SIG-M5 (cell line): ENCODE measurements around the gene ACTR1A.
"Not testable (repeated sequence)": the region's sequence is repeated elsewhere in the genome, so short reads cannot be mapped to it uniquely, and the experiment has no call there.

Source experiments
- DNase-seq: peaks from one replicate; lab custom pipeline; 2025; lab: John Stamatoyannopoulos, UW

ACTR1A gene

GRCh38 chr10:102514487-102515311 lies 12.2 kb upstream of the ACTR1A start:
- no peak for DNase-seq

- no peak for DNase-seq
Observed at GRCh38 chr10:102511583-102512274, 9.2 kb upstream of the ACTR1A start.

GRCh38 chr10:102509387-102509786 lies 6.9 kb upstream of the ACTR1A start:
- DNase-seq, result no peak

GRCh38 chr10:102508506-102508905 lies 6.0 kb upstream of the ACTR1A start:
- DNase-seq, result no peak

DNA sequence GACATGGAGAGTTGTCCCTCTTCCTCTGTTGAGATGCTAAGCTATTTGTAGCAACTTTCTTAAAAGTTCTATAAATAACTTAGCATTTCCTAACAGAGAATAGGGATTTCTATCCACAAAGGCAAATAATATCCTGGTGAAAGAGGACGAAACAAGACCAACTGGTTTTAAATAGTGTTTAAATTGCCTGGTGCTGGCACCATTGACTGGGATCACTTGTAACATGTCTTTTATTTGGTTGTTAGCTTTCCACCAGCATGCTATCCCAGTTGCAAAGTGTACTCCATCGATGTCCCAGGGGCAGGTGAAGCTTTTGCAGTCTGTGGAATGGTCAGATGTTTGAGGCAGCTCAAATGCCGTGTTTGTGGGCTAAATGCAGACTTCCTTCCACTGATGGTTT lies 5.0 kb upstream of the ACTR1A start:
- no peak for DNase-seq

DNA sequence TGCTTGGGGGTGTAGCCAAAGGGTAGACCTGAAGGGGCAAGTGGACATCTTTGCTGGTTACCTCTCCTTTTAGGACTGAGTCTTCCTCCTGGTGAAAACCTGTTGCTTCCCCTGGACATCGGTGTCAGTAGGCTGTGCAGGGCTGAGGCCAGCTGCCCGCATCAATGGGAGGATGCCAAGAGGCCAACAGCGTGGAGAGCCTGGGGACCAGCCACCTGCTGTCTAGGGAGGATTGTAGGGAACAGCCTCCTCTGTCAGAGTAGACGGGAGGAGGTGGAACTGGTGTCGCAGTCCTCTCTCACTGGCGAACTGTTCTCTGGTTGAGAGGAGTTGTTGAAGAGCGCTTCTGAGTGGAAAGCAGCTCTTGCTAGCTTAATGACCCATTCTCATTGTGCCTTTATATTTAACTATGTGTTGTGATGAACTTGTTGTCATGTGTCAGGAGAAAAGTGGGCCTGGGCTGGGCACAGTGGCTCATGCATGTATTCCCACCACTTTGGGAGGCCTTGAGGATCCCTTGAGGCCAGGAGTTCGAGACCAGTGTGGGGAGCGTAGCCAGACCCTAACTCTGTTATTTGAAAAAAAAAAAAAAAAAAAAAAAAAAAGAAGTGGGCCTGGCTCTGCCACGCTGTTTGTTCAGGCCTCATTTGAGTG lies 3.1 kb upstream of the ACTR1A start:
- no peak for DNase-seq

- DNase-seq, result no peak
Observed at GRCh38 chr10:102504976-102505300, 2.4 kb upstream of the ACTR1A start.

- DNase-seq, result no peak
Observed at GRCh38 chr10:102504179-102504975, 1.9 kb upstream of the ACTR1A start.

- peak; percentile 84 for DNase-seq
Observed at GRCh38 chr10:102503264-102504178, 1.0 kb upstream of the ACTR1A start, which contains the start of gene SUFU. Gene SUFU (plus strand): TSS chr10:102503972. CDS start chr10:102504153, 181 bp downstream.

DNA sequence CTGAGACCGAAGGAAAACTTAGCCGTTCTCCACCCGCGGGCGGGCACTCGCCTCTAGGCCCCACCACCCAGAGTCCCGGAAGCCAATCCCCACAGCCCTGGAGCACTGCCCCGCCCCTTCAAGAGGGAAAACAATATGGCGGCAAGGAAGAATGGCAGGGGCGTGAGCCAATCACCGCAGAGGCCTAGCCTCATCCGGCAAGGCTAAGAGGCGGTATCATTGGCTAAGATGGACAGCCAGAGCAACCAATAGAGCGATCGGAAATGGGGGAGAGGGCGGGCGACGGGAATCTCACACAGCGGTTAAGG lies 529 bp downstream of the ACTR1A start:
- peak; percentile 81 for DNase-seq

- no peak for DNase-seq
Observed at GRCh38 chr10:102501201-102502028, 1.1 kb downstream of the ACTR1A start.

DNA sequence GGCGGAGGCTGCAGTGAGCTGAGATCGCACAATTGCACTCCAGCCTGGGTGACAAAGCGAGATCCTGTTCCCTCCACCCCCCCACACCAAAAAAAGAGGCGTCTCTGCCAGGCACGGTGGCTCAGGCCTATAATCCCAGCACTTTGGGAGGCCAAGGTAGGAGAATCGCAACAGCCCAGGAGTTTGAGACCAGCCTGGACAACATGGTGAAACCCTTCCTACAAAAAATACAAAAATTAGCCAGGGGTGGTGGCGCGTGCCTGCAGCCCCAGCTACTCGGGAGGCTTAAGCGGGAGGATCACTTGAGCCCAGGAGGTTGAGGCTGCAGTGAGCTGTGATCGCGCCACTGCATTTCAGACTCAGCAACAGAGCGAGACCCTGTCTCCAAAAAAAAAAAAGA lies 1.8 kb downstream of the ACTR1A start:
- not testable (repeated sequence) for DNase-seq

DNA sequence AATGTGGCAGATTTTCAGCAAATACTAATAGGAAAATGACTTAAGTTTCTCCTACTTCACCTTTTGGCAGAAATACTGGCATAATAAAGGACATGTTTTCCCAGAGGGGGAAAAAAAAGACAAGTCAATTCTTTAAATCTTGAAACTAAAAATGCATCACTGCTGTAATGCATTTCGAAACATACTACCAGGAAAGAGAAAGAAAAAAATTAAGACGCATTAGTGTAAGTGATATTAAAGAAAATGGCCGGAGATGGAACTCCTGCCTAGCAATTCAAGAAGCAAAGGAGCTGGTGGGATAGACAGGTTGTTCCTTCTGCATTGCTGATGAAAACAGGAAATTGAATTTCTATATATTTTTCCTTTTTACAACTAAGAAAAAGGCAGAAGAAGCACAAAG lies 3.2 kb downstream of the ACTR1A start:
- DNase-seq, result no peak

GRCh38 chr10:102497545-102497944 lies 5.0 kb downstream of the ACTR1A start:
- DNase-seq, result no peak

DNA sequence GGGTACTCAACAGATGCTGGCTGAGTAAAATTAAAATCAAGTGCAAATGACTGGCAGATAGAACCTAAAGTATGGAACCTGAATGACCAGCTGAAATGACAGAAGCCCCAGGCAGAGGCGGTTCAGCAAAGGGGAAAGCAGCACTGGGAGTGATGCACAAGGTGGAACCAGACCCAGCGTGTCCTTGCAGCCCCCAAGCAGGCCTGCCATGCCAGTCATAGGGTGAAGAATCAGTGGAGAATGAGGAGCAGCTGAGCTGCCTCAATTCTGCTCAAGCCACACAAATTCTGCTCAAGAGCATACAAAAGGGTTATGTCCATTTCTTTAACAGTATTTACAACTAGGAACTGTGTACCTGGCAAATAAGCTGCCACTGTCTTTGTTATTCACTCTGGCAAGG lies 8.7 kb downstream of the ACTR1A start:
- DNase-seq, result no peak

DNA sequence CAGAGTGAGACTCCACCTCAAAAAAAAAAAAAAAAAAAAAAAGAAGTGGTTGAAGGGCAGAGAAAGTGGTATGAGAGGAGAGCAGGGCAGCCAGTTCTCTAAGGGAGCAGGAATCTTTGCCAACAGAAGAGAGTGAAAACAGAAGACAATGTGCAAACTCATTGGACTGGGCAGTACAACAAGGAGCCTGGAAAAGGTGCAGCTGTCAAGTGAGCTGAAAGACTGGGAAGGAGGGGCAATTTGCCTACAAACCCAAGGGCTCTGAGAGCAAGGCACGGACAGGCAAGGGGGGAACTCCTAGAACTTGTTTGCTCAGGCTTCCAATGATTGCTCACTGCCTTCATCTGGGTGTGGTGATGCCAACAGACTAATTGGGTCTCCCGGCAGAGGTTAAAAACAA lies 9.5 kb downstream of the ACTR1A start:
- DNase-seq, result no peak

DNA sequence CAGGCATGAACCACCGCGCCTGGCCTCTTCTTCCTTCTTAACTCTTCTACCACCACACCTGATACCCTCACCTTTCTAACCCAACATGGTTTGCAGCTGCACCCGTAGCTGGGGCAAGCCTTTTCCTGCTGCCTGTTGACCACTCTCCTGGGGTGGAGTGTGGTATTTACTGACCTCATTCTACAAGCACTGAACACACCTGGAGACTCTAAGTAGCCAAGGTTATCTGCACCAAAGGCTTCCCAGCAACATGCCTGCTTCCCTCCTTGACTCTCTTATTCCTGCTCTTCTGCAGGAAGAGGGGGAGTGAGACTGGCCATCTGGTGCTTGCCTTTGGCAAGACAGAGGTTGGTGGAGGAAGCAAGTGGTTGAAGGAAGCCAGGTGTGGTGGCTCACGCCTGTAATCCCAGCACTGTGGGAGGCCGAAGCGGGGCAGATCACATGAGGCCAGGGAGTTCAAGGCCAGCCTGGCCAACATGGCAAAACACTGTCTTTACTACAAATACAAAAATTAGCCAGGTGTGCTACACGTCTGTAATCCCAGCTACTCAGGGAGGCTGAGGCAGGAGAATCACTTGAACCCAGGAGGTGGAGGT lies 10.1 kb downstream of the ACTR1A start:
- DNase-seq, result no peak

DNA sequence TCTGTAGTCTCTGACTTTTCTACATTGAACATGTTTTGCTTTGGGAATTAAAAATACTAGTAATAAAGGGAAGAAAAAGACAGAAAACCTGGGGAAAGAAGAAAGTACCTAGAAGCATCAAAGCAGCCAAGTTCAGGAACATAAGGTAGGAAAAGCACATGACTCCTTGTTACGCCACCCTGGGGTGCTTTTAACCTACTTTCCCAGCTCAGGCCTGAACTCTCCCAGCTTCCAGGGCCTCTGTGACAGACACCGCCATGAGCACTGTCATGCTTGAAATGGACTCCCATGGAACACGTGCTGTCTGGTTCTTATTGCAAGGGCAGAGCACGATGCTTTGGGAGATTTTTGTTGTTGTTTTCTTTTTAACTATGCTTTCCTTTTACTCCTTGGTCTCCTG lies 11.4 kb downstream of the ACTR1A start:
- DNase-seq, result no peak

- DNase-seq, result no peak
Observed at GRCh38 chr10:102485093-102485784, 17.3 kb downstream of the ACTR1A start.
